ENCODE measurements around the gene RPP14.
"Not testable (repeated sequence)": the region's sequence is repeated elsewhere in the genome, so short reads cannot be mapped to it uniquely, and the experiment has no call there.

Gene RPP14

GRCh38 chr3:58333206-58334012, 27.4 kb downstream of the RPP14 start:
- peak; percentile 18 to 21 for DNase-seq

GRCh38 chr3:58334013-58334321, 27.9 kb downstream of the RPP14 start:
- no peak for DNase-seq

GRCh38 chr3:58334506-58334884, 28.4 kb downstream of the RPP14 start:
- DNase-seq: no peak

- DNase-seq: no peak
These were observed 29.6 kb downstream of the RPP14 start for GRCh38 chr3:58335652-58335947.

GRCh38 chr3:58336135-58336882, 30.3 kb downstream of the RPP14 start:
- DNase-seq: no peak

GRCh38 chr3:58337190-58337589, 31.1 kb downstream of the RPP14 start:
- no peak for DNase-seq

- not testable (repeated sequence) for DNase-seq
These were observed 33.1 kb downstream of the RPP14 start for GRCh38 chr3:58339146-58339545.

GRCh38 chr3:58340594-58341244, 34.7 kb downstream of the RPP14 start:
- no peak for DNase-seq

GRCh38 chr3:58341376-58341775, 35.3 kb downstream of the RPP14 start:
- DNase-seq: no peak

- no peak for DNase-seq
These were observed 36.6 kb downstream of the RPP14 start for GRCh38 chr3:58342676-58343075.

GRCh38 chr3:58345457-58345856, 39.4 kb downstream of the RPP14 start:
- no peak for DNase-seq

- no peak for DNase-seq
These were observed 40.3 kb downstream of the RPP14 start for GRCh38 chr3:58346368-58346767.

GRCh38 chr3:58347984-58348383, 41.9 kb downstream of the RPP14 start:
- DNase-seq: no peak

GRCh38 chr3:58349792-58350626, 44.0 kb downstream of the RPP14 start:
- peak in 1 of 2 donors; percentile 40 for DNase-seq

- DNase-seq: no peak
These were observed 44.6 kb downstream of the RPP14 start for GRCh38 chr3:58350627-58351013.

GRCh38 chr3:58351920-58352319, 45.9 kb downstream of the RPP14 start:
- DNase-seq: no peak

GRCh38 chr3:58352626-58353025, 46.6 kb downstream of the RPP14 start:
- DNase-seq: no peak

- peak; percentile 23 to 45 for DNase-seq
These were observed 47.9 kb downstream of the RPP14 start for GRCh38 chr3:58353722-58354553.

GRCh38 chr3:58355179-58355578, 49.1 kb downstream of the RPP14 start:
- peak in 1 of 2 donors; percentile 42 for DNase-seq

- DNase-seq: peak in 1 of 2 donors; percentile 55
These were observed 50.0 kb downstream of the RPP14 start for GRCh38 chr3:58356054-58356453.

- DNase-seq: no peak
These were observed 51.4 kb downstream of the RPP14 start for GRCh38 chr3:58357402-58357801.

GRCh38 chr3:58358092-58358491, 52.0 kb downstream of the RPP14 start:
- DNase-seq: no peak
